SK-N-SH treated with all-trans-retinoic acid at 6 μM for 48 hours (cell line): ENCODE data around the gene ALB.

ENCODE experiments used
- BACH2 ChIP-seq: fragments of 250-450 bp; sonication (Bioruptor Pico); IDR thresholded peaks from 2 replicates; pipeline ENCODE4 v1.9.0; 2021; ENCODE audit warnings: mild to moderate bottlenecking, borderline replicate concordance
- CSRNP3 ChIP-seq: fragments of 250-450 bp; sonication (Bioruptor Pico); IDR thresholded peaks from 2 replicates; pipeline ENCODE4 v1.5.1; 2021; ENCODE audit warnings: mild to moderate bottlenecking, moderate library complexity
- ESRRG ChIP-seq: fragments of 250-450 bp; sonication (Bioruptor Pico); IDR thresholded peaks from 2 replicates; pipeline ENCODE4 v1.6.1; 2021; ENCODE audit warnings: mild to moderate bottlenecking
- PPARA ChIP-seq: fragments of 250-450 bp; sonication (Bioruptor Pico); IDR thresholded peaks from 2 replicates; pipeline ENCODE4 v1.5.0; 2020; ENCODE audit warnings: mild to moderate bottlenecking, borderline replicate concordance
- SNAI2 ChIP-seq: fragments of 250-450 bp; sonication (Bioruptor Pico); IDR thresholded peaks from 2 replicates; pipeline ENCODE4 v1.5.0; 2020; ENCODE audit warnings: mild to moderate bottlenecking, moderate library complexity
- TOX ChIP-seq: fragments of 250-450 bp; sonication (Bioruptor Pico); IDR thresholded peaks from 2 replicates; pipeline ENCODE4 v1.8.0; 2021; ENCODE audit warnings: mild to moderate bottlenecking, moderate library complexity, borderline replicate concordance
- ZFP3 ChIP-seq: fragments of 250-450 bp; sonication (Bioruptor Pico); IDR thresholded peaks from 2 replicates; pipeline ENCODE4 v1.5.0; 2020; ENCODE audit warnings: mild to moderate bottlenecking, moderate library complexity
- TF ChIP-seq, protein P1 (sequence below): fragments of 250-450 bp; sonication (Bioruptor Pico); IDR thresholded peaks from 2 replicates; pipeline ENCODE4 v1.8.0; 2020; ENCODE audit warnings: mild to moderate bottlenecking, moderate library complexity, borderline replicate concordance

DNA sequence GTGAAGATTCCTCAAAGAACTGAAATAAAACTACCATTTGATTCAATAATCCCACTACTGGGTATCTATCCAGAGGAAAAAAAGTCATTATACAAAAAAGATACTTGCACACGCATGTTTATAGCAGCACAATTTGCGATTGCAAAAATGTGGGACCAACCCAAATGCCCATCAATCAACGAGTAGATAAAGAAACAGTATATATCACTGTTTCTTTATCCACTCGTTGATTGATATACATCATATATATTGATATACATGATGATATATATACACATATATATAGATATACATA is 18.3 kb downstream of the ALB start:
- TF ChIP-seq ZFP3 (CRISPR knock-in tag) (no peak), BACH2 (CRISPR knock-in tag) (no peak), SNAI2 (CRISPR knock-in tag) (no peak), TOX (CRISPR knock-in tag) (no peak), PPARA (CRISPR knock-in tag) (no peak), CSRNP3 (CRISPR knock-in tag) (no peak), ESRRG (CRISPR knock-in tag) (no peak)
- TF ChIP-seq, protein P1, sequence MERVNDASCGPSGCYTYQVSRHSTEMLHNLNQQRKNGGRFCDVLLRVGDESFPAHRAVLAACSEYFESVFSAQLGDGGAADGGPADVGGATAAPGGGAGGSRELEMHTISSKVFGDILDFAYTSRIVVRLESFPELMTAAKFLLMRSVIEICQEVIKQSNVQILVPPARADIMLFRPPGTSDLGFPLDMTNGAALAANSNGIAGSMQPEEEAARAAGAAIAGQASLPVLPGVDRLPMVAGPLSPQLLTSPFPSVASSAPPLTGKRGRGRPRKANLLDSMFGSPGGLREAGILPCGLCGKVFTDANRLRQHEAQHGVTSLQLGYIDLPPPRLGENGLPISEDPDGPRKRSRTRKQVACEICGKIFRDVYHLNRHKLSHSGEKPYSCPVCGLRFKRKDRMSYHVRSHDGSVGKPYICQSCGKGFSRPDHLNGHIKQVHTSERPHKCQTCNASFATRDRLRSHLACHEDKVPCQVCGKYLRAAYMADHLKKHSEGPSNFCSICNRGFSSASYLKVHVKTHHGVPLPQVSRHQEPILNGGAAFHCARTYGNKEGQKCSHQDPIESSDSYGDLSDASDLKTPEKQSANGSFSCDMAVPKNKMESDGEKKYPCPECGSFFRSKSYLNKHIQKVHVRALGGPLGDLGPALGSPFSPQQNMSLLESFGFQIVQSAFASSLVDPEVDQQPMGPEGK (CRISPR knock-in tag), result no peak
